Right cardiac atrium (tissue), 5 donors: ENCODE measurements around the gene PAH. TPM values are rescaled to one million over a fixed set of nuclear protein-coding genes. Genes with fewer than 3 reads are reported as not detected.
A peak's percentile ranks its signal among the peaks of the same experiment; 100 is the strongest.

Experiments used
- ATAC-seq, 2 donors: fragments of 200-7000 bp; cut with Tn5 transposase; one replicate each; pipeline versions ENCODE4 v1.8.0 to v1.9.1; 2020; ENCODE audit warnings: moderate library complexity in 2 of 2, mild to moderate bottlenecking in 1 of 2
- DNase-seq, 3 donors: peaks; one replicate each; pipeline ENCODE4 v3.0.0-alpha.2; 2020
- H3K27ac ChIP-seq: one replicate; pipeline ENCODE4 v1.5.1; 2013; ENCODE audit warnings: mild to moderate bottlenecking, low read length, control low read depth, moderate library complexity
- H3K27me3 ChIP-seq: one replicate; pipeline ENCODE4 v1.6.1; 2013; ENCODE audit not compliant: control insufficient read depth, insufficient read depth
- H3K4me1 ChIP-seq: one replicate; pipeline ENCODE4 v1.6.1; 2013; ENCODE audit warnings: low read length; ENCODE audit not compliant: control insufficient read depth, insufficient read depth
- H3K4me3 ChIP-seq: one replicate; pipeline ENCODE4 v1.5.1; 2013; ENCODE audit warnings: low read length, control low read depth
- H3K9me3 ChIP-seq: one replicate; pipeline ENCODE4 v1.6.1; 2013; ENCODE audit warnings: low read length; ENCODE audit not compliant: control insufficient read depth
- WGBS: extraction: QIAGEN DNeasy Blood & Tissue Kit; methylation state at CpG from one replicate; pipeline ENCODE4 v1.1.7; 2013; 5-methylcytosine and 5-hydroxymethylcytosine counted together
- intact Hi-C, 4 donors: fragments of 100-400 bp; cut with DNase I; formaldehyde crosslinking; loops; one replicate each; pipeline versions ENCODE4 v1.11.0 to v1.14.0; 2022 to 2023
- polyA plus RNA-seq: library from polyadenylated mRNA; stranded (reverse); fragments of 200-250 nt; gene quantifications from one replicate; pipeline ENCODE4 v1.2.3, GENCODE V29; 2013
- total RNA-seq, 4 donors: library from RNA; stranded (reverse); fragmentation: NEBNext Ultra II Directional; extraction: Animal tissue kit (Norgen Biotek cat#: 25700); gene quantifications; one replicate each; pipeline ENCODE4 v1.2.1, GENCODE V29; 2021
- donor health status: healthy with polysubstance abuse.
- donor health status: DM: no; HTN: yes; CAD: no.
- donor health status: DM: no; HTN: no; CAD: no.
- donor health status: DM: no; HTN: yes; CAD: no; lungs with severe emphysema.
- donor health status: DM: yes; HTN: yes; CAD: no.

Gene PAH
- total and polyA plus RNA-seq, 5 donors = 1.2 TPM; not detected in 4

- ATAC-seq (no peak), DNase-seq (no peak)
- Histone ChIP-seq H3K27ac (no peak overlapping the region), H3K9me3 (no peaks in the 10 kb centered on the region), H3K27me3 (no peaks in the 10 kb centered on the region), H3K4me1 (no peaks in the 10 kb centered on the region), H3K4me3 (no peak overlapping the region)
- 68% methylated on average over 20 of the region's 20 CpGs for WGBS
- intact Hi-C loops = loop anchor here in 1 of 4 donors (5.0 kb wide), 1 partner anchor 662 kb away; no protein-coding TSS in a partner anchor
These were observed 31.8 kb downstream of the PAH start for GRCh38 chr12:102885043-102885932.

DNA sequence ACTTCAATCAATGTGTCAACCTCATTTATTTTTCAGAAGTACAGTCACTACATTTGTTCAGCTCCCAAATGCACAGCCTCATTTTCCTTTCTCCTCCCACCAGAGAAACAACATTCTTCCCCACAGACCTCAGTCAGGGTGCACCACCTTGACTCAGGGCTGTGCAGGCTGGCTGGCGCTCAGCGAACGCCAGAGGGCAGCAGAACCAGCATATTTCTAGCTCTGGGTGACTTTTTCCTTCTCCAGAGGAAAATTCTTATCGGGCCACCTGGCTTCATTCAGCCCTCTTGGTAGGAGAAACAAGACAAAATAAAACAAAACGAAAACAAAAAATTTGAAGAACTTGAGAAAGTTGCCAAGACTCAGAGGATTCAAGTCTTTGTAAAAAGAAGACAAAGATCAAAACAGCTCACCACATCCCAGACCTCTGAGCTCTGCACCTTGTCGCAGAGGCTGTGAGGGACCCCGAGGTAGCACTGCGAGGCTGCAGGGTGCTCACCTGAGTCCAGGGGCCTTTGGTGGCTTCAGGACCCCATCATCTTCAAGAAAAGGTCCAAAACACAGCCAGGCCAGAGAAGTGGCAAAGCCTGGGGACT lies 33.7 kb downstream of the PAH start:
- H3K4me1 ChIP-seq = no peaks in the 10 kb centered on the region
- H3K27me3 ChIP-seq = no peaks in the 10 kb centered on the region
- 28% methylated on average over 8 of the region's 8 CpGs for WGBS
- no peaks in the 10 kb centered on the region for H3K9me3 ChIP-seq
- no peak overlapping the region for H3K4me3 ChIP-seq
- DNase-seq (peak; percentile 44 to 85 (median 62)), ATAC-seq (peak; percentile 59 to 75)
- intact Hi-C loops = loop anchor here in 2 of 4 donors (5.0 kb wide), 2 partner anchors 664 to 669 kb away; no protein-coding TSS in a partner anchor
- no peak overlapping the region for H3K27ac ChIP-seq

GRCh38 chr12:102880783-102881182 lies 36.3 kb downstream of the PAH start:
- intact Hi-C loops = loop anchor here in 2 of 4 donors (5.0 kb wide), 2 partner anchors 667 to 672 kb away; no protein-coding TSS in a partner anchor
- H3K27me3 ChIP-seq = no peaks in the 10 kb centered on the region
- WGBS = 96% methylated on average over 5 of the region's 5 CpGs

DNA sequence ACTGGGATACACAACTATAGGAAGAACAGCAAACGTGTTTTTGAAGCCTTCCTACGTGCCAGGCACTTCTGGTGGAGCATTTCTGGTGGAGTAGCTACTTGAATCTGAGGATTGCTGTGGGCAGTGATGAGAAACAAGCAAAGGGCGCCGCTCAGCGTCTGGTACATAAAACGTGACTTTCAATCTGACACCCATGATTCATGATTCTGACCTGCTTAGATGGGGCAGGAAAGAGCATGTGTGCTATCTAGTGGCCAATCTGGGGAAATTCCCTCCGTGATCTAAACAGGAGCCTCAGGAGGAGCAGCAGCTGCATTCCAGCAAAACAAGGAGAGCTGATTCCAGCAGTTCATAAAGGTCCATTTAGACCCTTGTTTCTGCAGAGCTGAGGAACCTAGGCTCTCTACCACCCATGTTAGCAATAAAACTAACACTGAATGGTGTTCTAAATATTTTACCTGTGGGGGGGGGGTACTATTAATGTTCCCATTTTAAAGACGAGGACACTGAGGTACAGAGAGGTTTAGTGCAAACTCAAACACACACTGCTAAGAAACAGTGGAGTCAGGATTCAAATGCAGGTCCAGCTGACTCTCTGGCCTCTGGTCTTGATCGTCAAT lies 37.8 kb downstream of the PAH start:
- intact Hi-C loops = no loop called here
- WGBS = 16% methylated on average over 9 of the region's 9 CpGs
- Histone ChIP-seq H3K9me3 (no peaks in the 10 kb centered on the region), H3K27me3 (no peaks in the 10 kb centered on the region), H3K4me1 (no peaks in the 10 kb centered on the region), H3K27ac (no peak overlapping the region), H3K4me3 (no peak overlapping the region)
- ATAC-seq = peak; percentile 46 to 49
- DNase-seq = peak in 2 of 3 donors; percentile 53 to 77

More at GRCh38 chr12:102880783-102881182, 36.3 kb downstream of the PAH start:
- no peaks in the 10 kb centered on the region for H3K4me1 ChIP-seq
- H3K27ac ChIP-seq = no peak overlapping the region
- ATAC-seq = no peak
- DNase-seq = no peak
- H3K4me3 ChIP-seq = no peak overlapping the region
- H3K9me3 ChIP-seq = no peaks in the 10 kb centered on the region

DNA sequence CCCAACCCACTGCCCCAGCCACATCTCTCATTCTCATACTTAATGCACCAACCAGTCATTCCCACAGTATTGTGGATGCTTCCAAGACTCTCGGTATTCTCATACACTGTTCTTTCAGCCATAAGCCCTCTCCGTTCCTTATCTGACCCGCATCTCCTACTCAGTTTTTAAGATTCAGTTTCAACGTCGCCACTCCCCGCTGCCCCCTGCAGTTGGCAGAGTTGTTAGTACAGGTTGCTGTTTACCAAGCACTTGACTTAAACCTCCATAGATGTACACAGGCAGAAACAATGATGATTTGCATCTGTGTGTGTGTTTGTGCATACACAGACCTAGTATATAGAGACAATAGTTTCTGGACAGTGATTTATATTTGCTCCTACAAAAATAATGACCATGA lies 40.2 kb downstream of the PAH start:
- 72% methylated on average over 6 of the region's 6 CpGs for WGBS
- intact Hi-C loops = no loop called here
- no peaks in the 10 kb centered on the region for H3K4me1 ChIP-seq
- H3K27me3 ChIP-seq = no peaks in the 10 kb centered on the region
- ATAC-seq (no peak), DNase-seq (no peak)
- H3K9me3 ChIP-seq = no peaks in the 10 kb centered on the region
- H3K27ac ChIP-seq = no peak overlapping the region
- H3K4me3 ChIP-seq = no peak overlapping the region

DNA sequence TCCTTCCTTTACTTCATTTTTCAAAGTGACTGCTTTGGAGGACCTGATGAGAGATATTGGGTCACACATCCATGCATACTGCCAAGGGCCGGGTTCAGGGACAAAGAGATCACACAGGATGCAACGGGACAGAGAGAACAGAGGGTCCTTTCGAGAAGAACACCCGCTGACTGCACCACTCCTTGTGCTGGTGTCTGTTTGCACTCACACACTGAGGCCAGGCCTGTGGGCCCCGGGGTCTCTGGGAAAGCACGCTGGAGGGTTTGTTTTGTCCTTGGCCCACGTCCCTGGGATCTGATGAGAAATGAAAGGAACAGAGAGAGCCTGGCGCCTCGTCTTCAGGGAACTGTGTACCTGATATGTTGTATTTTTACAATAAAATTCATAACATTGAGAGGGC lies 42.2 kb downstream of the PAH start:
- Histone ChIP-seq H3K27me3 (no peaks in the 10 kb centered on the region), H3K9me3 (no peaks in the 10 kb centered on the region), H3K4me3 (no peak overlapping the region), H3K27ac (no peak overlapping the region), H3K4me1 (no peaks in the 10 kb centered on the region)
- ATAC-seq (peak; percentile 34 to 73), DNase-seq (peak in 2 of 3 donors; percentile 23 to 67)
- 46% methylated on average over 9 of the region's 9 CpGs for WGBS
- intact Hi-C loops = no loop called here

DNA sequence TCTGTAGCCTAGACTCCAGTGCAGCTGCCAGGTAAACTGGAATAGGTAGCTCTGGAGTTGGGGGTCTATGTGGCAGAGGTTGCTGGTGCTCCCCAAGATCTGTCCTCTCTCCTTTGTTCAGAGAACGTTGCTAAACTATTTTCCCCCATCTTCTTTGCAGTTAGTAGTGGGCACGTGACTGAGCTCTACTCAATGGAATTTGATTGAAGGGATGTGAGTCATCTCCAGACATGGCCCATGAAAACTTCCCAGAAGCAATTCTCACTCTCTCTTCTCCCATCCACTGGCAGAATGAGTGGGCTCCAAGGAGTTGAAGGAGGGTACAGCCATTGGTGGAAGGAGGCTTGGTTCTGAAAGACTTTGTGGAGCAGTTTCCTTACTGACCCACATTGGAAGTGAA lies 44.0 kb downstream of the PAH start:
- Histone ChIP-seq H3K27me3 (no peaks in the 10 kb centered on the region), H3K4me1 (no peaks in the 10 kb centered on the region), H3K4me3 (no peak overlapping the region), H3K27ac (no peak overlapping the region), H3K9me3 (no peaks in the 10 kb centered on the region)
- intact Hi-C loops = no loop called here
- DNase-seq (no peak), ATAC-seq (no peak)
- WGBS = 67% methylated on average over 2 of the region's 2 CpGs

DNA sequence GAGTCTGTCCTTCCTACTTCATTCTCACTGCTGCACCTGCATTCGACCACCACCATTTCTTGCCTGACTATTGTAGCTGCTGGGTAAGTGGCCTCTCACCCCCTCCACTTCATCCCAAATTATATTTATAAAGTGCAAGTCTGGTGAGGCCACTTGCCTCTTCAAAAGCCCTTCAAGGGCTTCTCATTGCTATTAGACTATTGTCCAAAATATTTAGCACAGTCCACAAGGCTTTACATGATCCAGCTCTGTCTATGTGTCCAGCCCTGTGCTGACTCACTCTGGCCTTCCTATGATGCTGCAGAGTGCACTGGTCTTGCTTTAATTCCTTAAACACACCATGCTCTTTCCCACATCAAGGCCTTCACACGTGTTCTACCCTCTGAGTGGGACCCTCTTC lies 46.0 kb downstream of the PAH start:
- DNase-seq (no peak), ATAC-seq (no peak)
- no peaks in the 10 kb centered on the region for H3K4me1 ChIP-seq
- no peak overlapping the region for H3K4me3 ChIP-seq
- 66% methylated on average over 2 of the region's 2 CpGs for WGBS
- intact Hi-C loops = no loop called here
- no peak overlapping the region for H3K27ac ChIP-seq
- no peaks in the 10 kb centered on the region for H3K9me3 ChIP-seq
- H3K27me3 ChIP-seq = no peaks in the 10 kb centered on the region

- intact Hi-C loops = no loop called here
- 23% methylated on average over 3 of the region's 3 CpGs for WGBS
- Histone ChIP-seq H3K9me3 (no peaks in the 10 kb centered on the region), H3K4me1 (no peaks in the 10 kb centered on the region), H3K27me3 (no peaks in the 10 kb centered on the region), H3K27ac (no peak overlapping the region), H3K4me3 (no peak overlapping the region)
- no peak for ATAC-seq
- no peak for DNase-seq
These were observed 47.5 kb downstream of the PAH start for GRCh38 chr12:102869571-102869970.

- ATAC-seq (no peak), DNase-seq (no peak)
- Histone ChIP-seq H3K27ac (no peak overlapping the region), H3K4me1 (no peaks in the 10 kb centered on the region), H3K4me3 (no peak overlapping the region), H3K27me3 (no peaks in the 10 kb centered on the region), H3K9me3 (no peaks in the 10 kb centered on the region)
- WGBS = 66% methylated on average over 6 of the region's 6 CpGs
- intact Hi-C loops = no loop called here
These were observed 51.0 kb downstream of the PAH start for GRCh38 chr12:102865821-102866615.
